Chondrocyte (in vitro differentiated cells): ENCODE measurements around the gene APAF1. TPM values are rescaled to one million over a fixed set of nuclear protein-coding genes. Genes with fewer than 3 reads are reported as not detected.
A peak's percentile ranks its signal among the peaks of the same experiment; 100 is the strongest.

Source experiments
- DNase-seq: peaks from one replicate; pipeline ENCODE4 v3.0.0; 2021; ENCODE audit warnings: mixed read lengths, low spot score
- H3K27ac Mint-ChIP-seq: one replicate; pipeline ENCODE4 v1.8.0; 2021; ENCODE audit warnings: mild to moderate bottlenecking, moderate library complexity, mixed read lengths; ENCODE audit not compliant: unreplicated experiment
- H3K27me3 Mint-ChIP-seq: 2 replicates; pipeline ENCODE4 v1.8.0; 2021; ENCODE audit warnings: low read depth, mixed read lengths
- H3K36me3 Mint-ChIP-seq: 2 replicates; pipeline ENCODE4 v1.8.0; 2021; ENCODE audit warnings: low read depth, mixed read lengths
- H3K4me1 Mint-ChIP-seq: 2 replicates; pipeline ENCODE4 v1.8.0; 2021; ENCODE audit warnings: low read depth, mild to moderate bottlenecking, mixed read lengths
- H3K4me3 Mint-ChIP-seq: one replicate; pipeline ENCODE4 v1.8.0; 2021; ENCODE audit warnings: mild to moderate bottlenecking, moderate library complexity, mixed read lengths; ENCODE audit not compliant: unreplicated experiment
- H3K9me3 Mint-ChIP-seq: 2 replicates; pipeline ENCODE4 v1.8.0; 2021; ENCODE audit warnings: low read depth, mixed read lengths
- total RNA-seq: library from RNA; stranded (reverse); gene quantifications from 3 replicates; pipeline ENCODE4 v1.2.1, GENCODE V29; 2021
- TF ChIP-seq, protein P1 (sequence below): fragments of 200-600 bp; sonication (generic); IDR thresholded peaks from 2 replicates; pipeline ENCODE4 v1.5.0; 2021; ENCODE audit warnings: antibody characterized with exemption, mild to moderate bottlenecking, moderate library complexity

Gene APAF1
- total RNA-seq, 1 donor from 2014 or later = 19.2 TPM

DNA sequence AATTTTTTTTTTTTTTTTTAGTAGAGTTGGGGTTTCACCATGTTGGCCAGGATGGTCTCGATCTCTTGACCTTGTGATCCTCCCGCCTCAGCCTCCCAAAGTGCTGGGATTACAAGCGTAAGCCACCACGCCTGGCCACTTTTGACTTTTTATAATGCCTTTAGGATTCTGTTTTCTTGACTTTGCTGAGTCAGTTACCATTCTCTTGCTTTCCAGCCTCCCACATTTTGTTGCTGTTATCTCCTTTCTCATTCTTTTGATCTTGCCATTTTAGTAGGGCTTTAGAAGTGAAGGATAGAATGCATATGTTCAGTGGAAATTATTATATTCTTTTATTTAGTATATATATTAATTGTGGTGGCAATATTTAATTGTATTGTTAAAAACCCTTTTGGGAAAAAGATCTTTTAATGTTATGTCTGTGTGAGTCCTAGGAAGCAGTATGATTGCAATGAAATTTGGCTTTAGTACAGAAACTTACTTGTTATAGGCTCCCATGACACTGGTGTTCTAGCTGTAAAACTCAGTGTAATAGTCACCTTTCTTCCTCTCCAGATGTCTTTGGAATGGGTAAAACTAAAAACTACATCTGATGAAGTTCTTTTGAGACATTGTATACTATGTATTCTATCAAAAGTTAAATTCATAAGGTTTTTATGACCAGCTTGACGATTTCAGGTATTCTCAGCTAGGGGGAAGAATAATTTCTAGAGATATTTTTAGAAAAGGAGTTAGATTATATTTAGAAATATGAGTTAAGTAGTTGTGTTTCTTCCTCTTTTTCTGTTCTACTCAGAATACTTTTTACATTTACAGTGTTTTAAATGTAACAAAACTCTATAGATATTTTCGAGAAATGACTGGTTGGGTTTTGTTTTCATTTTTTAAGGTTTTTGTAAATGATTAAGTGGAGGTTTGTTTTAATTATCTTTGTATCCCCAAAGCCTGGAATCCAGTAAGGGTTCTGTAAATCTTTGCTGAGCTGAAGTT lies 74.7 kb downstream of the APAF1 start:
- H3K9me3 Mint-ChIP-seq = no peaks in the 10 kb centered on the region
- no peaks in the 10 kb centered on the region for H3K27me3 Mint-ChIP-seq
- TF ChIP-seq, protein P1, sequence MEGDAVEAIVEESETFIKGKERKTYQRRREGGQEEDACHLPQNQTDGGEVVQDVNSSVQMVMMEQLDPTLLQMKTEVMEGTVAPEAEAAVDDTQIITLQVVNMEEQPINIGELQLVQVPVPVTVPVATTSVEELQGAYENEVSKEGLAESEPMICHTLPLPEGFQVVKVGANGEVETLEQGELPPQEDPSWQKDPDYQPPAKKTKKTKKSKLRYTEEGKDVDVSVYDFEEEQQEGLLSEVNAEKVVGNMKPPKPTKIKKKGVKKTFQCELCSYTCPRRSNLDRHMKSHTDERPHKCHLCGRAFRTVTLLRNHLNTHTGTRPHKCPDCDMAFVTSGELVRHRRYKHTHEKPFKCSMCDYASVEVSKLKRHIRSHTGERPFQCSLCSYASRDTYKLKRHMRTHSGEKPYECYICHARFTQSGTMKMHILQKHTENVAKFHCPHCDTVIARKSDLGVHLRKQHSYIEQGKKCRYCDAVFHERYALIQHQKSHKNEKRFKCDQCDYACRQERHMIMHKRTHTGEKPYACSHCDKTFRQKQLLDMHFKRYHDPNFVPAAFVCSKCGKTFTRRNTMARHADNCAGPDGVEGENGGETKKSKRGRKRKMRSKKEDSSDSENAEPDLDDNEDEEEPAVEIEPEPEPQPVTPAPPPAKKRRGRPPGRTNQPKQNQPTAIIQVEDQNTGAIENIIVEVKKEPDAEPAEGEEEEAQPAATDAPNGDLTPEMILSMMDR = no peak
- DNase-seq = no peak
- peaks cover 32% of the 10 kb centered on the region for H3K36me3 Mint-ChIP-seq
- H3K4me1 Mint-ChIP-seq = peaks cover 11% of the 10 kb centered on the region
- no peak overlapping the region for H3K4me3 Mint-ChIP-seq
- H3K27ac Mint-ChIP-seq = no peak overlapping the region

DNA sequence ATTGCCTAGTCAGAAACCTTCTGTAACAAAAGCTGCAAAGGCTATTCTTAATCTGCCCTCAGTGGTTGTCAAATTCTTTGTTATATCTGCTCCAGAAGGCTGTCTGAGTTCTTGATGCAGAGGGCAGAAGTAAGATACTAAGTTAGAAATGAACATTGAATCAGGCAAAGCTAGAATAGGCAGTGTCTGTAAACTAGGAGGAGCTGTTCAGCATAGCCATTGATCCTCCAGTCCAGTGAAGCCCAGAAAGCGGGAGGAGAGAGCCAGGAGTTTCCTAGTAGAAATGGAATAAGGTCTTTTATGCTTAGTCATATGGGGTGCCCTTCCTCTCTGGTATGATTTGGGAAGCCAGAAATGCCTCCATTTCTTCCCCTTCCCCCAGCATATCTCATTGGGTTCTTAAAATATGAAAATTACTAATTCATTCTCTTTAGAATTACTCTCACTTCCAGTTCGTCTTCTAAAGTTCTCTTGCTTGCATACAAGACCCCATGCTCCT lies 76.2 kb downstream of the APAF1 start:
- no peaks in the 10 kb centered on the region for H3K27me3 Mint-ChIP-seq
- no peak overlapping the region for H3K27ac Mint-ChIP-seq
- peaks cover 18% of the 10 kb centered on the region for H3K4me1 Mint-ChIP-seq
- H3K36me3 Mint-ChIP-seq = peaks cover 24% of the 10 kb centered on the region
- H3K4me3 Mint-ChIP-seq = no peak overlapping the region
- DNase-seq = no peak
- no peaks in the 10 kb centered on the region for H3K9me3 Mint-ChIP-seq
- TF ChIP-seq, protein P1 = no peak

DNA sequence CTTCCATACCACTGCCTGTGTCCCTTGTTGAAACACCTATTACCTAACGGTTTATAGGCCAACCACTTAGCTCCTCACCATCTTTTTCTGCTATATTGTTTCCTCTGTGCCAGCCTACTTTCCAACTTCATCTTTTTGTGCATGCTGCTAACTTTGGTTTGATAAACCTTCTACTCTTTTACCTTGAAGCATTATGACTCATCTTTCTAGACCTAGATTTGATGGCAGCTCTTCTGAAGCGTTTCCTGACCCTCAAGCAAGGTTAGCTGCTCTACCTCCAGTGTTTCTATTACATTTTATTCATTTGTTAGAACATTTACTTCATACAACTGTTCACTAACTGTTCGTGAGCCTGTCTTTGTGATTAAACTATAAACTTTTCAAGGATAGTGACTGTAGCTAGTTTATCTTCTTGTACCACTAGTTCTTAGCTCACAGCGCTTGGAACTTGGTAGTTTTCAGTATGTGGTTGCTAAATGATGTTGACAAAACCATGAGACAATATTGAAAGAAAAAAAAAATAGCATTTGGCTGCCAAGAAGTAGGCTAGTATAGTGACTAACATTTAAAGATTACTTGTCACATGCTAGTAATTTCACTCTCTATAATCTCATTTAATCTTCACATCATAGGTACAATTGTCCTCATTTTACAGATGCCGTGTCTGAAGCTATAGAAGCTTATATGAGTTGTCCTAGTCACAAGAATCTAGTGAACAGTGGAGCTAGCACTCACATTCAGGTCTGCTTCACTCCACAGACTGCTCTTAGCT lies 79.5 kb downstream of the APAF1 start:
- peaks cover 15% of the 10 kb centered on the region for H3K36me3 Mint-ChIP-seq

DNA sequence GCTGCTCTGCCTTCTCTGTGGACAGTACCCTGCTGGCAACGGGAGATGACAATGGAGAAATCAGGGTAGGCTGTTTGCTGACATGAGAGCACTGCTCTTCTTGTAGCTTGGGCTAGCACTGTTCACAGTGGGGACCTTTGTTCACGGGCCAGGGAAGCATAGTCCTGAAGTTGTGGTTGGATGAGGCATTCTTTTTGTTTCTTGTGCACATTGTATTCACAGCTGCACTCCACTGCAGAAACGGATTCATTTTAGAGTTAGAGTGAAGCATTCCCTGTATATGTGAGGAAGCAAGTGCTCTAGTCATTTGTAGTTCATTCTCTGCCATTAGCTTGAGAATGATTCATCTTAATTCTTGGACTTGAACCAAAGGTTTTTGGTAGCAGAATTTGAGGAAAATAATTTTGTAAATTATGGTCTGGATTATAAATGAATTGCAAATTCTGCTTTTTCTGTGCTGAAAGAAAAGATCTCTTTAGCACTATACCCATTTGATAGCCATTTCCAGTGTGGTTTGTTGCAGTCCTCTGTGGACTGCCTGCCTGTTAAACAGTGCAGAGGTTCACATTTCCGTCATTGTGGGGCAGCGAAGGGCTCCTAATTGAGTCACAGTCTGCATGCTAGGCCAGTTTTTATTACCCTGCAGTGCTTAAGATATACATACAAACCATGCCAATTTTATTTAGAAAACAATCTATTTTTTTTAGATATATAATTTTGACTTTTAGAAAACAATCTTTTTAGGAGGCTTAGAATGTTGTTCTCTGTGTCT lies 80.6 kb downstream of the APAF1 start:
- Mint-ChIP-seq H3K36me3 (peaks cover 16% of the 10 kb centered on the region), H3K27ac (peak overlapping the region; percentile 28), H3K4me3 (no peak overlapping the region), H3K27me3 (no peaks in the 10 kb centered on the region), H3K9me3 (no peaks in the 10 kb centered on the region), H3K4me1 (peaks cover 10% of the 10 kb centered on the region)
- TF ChIP-seq, protein P1 = peak; percentile 80
- DNase-seq = no peak

More for the DNA sequence above, 79.5 kb downstream of the APAF1 start:
- H3K27me3 Mint-ChIP-seq = no peaks in the 10 kb centered on the region
- H3K4me3 Mint-ChIP-seq = no peak overlapping the region
- DNase-seq = no peak
- peaks cover 18% of the 10 kb centered on the region for H3K4me1 Mint-ChIP-seq
- TF ChIP-seq, protein P1 = no peak
- H3K9me3 Mint-ChIP-seq = no peaks in the 10 kb centered on the region
- H3K27ac Mint-ChIP-seq = no peak overlapping the region
